ENCODE results near the gene ST14. TPM values are rescaled to one million over a fixed set of nuclear protein-coding genes. Genes with fewer than 3 reads are reported as not detected.
"Not testable (repeated sequence)": the region's sequence is repeated elsewhere in the genome, so short reads cannot be mapped to it uniquely, and the experiment has no call there.

ST14 gene
- total RNA-seq, 1 experiment from 2014 or later = 0.60 TPM

GRCh38 chr11:130223291-130223971, 63.8 kb downstream of the ST14 start:
- DNase-seq (ENCODE audit: low read depth) = no peak

GRCh38 chr11:130227373-130227772, 67.8 kb downstream of the ST14 start:
- no peak for DNase-seq (ENCODE audit: low read depth)

GRCh38 chr11:130233486-130233885, 73.9 kb downstream of the ST14 start:
- not testable (repeated sequence) for DNase-seq (ENCODE audit: low read depth)

- not testable (repeated sequence) for DNase-seq (ENCODE audit: low read depth)
Measured at GRCh38 chr11:130233888-130234287, 74.3 kb downstream of the ST14 start.

- DNase-seq (ENCODE audit: low read depth) = no peak
Measured at GRCh38 chr11:130234315-130234714, 74.7 kb downstream of the ST14 start.

GRCh38 chr11:130237282-130238006, 77.9 kb downstream of the ST14 start:
- no peak for DNase-seq (ENCODE audit: low read depth)

- no peak for DNase-seq (ENCODE audit: low read depth)
Measured at GRCh38 chr11:130241713-130242112, 82.1 kb downstream of the ST14 start.

GRCh38 chr11:130243816-130244215, 84.2 kb downstream of the ST14 start:
- DNase-seq (ENCODE audit: low read depth) = peak; percentile 8

GRCh38 chr11:130244848-130245247, 85.3 kb downstream of the ST14 start:
- no peak for DNase-seq (ENCODE audit: low read depth)

- not testable (repeated sequence) for DNase-seq (ENCODE audit: low read depth)
Measured at GRCh38 chr11:130245375-130245774, 85.8 kb downstream of the ST14 start.

- DNase-seq (ENCODE audit: low read depth) = no peak
Measured at GRCh38 chr11:130246270-130246669, 86.7 kb downstream of the ST14 start.

- DNase-seq (ENCODE audit: low read depth) = no peak
Measured at GRCh38 chr11:130246738-130247137, 87.2 kb downstream of the ST14 start.

- no peak for DNase-seq (ENCODE audit: low read depth)
Measured at GRCh38 chr11:130247319-130247718, 87.7 kb downstream of the ST14 start.

- no peak for DNase-seq (ENCODE audit: low read depth)
Measured at GRCh38 chr11:130249371-130249770, 89.8 kb downstream of the ST14 start.

- DNase-seq (ENCODE audit: low read depth) = not testable (repeated sequence)
Measured at GRCh38 chr11:130249929-130250328, 90.3 kb downstream of the ST14 start.

- not testable (repeated sequence) for DNase-seq (ENCODE audit: low read depth)
Measured at GRCh38 chr11:130251763-130252162, 92.2 kb downstream of the ST14 start.

Other genes with a start within 250 kb of the ST14 start
- 6.0 and 6.5 TPM in 2 replicates for gene PRDM10, start 156.9 kb upstream of the ST14 start, total RNA-seq (2014; rRNA removed; shearing (Covaris generic))
- gene APLP2, start 89.9 kb upstream of the ST14 start, total RNA-seq (2014; rRNA removed; shearing (Covaris generic)) = 180 and 184 TPM in 2 replicates
- 18.4 and 19.6 TPM in 2 replicates for gene ZBTB44, start 155.1 kb downstream of the ST14 start, total RNA-seq (2014; rRNA removed; shearing (Covaris generic))

Measured in RPMI7951 (cell line).